Activated CD8-positive, alpha-beta memory T cell treated with anti-CD3 and anti-CD28 coated beads, Interleukin-2, amount 50 U/mL, for 1 hour (primary cell): ENCODE data around the gene ABCA7.
"Not testable (repeated sequence)": the region's sequence is repeated elsewhere in the genome, so short reads cannot be mapped to it uniquely, and the experiment has no call there.

ENCODE experiments used
- DNase-seq: peaks from one replicate; pipeline ENCODE4 v3.0.0-alpha.2; 2020; ENCODE audit errors: extremely low read depth

ABCA7 gene

DNA sequence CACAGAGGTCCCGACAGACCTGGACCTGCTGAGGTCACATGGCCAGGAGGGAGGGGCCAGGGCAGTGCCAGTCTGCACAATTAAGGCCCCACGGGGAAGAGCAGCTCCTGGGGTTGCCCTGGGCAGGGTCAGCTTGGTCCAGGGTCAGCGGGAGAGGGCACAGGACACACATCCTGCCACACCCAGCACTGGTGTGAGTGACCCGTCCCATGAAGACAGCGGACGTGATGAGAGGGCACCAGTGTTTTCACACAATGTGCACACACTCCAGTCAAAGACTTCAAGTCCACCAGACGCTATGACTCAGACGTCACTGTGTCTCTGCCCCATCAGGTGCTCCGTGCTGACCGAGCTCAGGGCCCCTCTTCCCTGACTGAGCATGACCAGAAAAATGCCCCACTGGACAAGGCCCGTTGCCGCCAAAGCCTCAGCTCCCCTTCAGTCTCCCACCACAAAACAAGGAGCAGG lies 23.2 kb upstream of the ABCA7 start:
- no peak for DNase-seq

- DNase-seq, result no peak
Measured at GRCh38 chr19:1017115-1017905, 22.6 kb upstream of the ABCA7 start.

DNA sequence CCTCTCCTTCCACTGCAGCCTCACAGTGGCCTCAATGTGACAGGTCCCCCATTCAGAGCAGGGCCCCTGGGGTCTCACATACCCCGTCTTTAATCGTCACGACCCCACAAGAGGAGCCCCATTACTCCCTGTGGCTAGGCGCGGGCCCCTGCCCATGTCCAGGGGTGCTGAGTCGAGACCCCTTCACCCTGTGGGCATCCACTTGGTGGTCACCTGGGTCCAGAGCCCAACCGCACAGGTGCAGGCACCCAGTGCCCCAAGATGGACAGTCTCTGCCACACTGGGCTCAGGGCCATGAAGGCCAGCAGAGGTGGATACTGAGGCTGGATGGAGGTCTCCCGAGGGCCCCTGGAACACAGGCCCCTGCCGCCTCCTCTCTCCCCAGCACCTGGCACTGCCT lies 22.0 kb upstream of the ABCA7 start:
- no peak for DNase-seq

DNA sequence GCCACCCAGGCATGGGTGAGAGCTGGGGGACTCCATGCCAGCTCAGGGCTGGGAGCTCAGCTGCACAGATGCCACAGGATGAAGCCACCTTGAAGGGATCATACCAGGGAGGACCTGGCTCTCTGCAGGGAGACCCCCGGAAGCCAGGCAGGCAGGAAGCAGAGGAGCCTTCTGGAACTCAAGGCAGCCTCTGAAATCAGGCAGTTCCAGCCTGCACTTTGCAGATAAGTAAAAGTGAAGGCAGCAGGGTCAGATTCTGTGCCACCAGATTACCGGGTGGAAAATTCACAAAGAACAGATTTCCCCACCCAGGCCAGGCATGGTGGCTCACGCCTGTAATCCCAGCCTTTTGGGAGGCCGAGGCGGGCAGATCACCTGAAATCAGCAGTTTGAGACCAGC lies 21.5 kb upstream of the ABCA7 start:
- no peak for DNase-seq

GRCh38 chr19:1018932-1019615 lies 20.8 kb upstream of the ABCA7 start:
- no peak for DNase-seq

GRCh38 chr19:1019616-1019961 lies 20.3 kb upstream of the ABCA7 start:
- DNase-seq, result no peak

- no peak for DNase-seq
Measured at GRCh38 chr19:1019980-1020867, 19.7 kb upstream of the ABCA7 start.

- DNase-seq, result peak; percentile 98
Measured at GRCh38 chr19:1020868-1021425, 19.0 kb upstream of the ABCA7 start, which contains the start of gene TMEM259. TSS of gene TMEM259 (minus strand) at chr19:1021123. CDS start at chr19:1020996, 127 bp downstream.

- DNase-seq, result not testable (repeated sequence)
Measured at GRCh38 chr19:1023883-1024188, 16.1 kb upstream of the ABCA7 start.

GRCh38 chr19:1025080-1025479 lies 14.8 kb upstream of the ABCA7 start:
- DNase-seq, result not testable (repeated sequence)

- no peak for DNase-seq
Measured at GRCh38 chr19:1025960-1026782, 13.7 kb upstream of the ABCA7 start, which contains the start of gene CNN2. TSS of gene CNN2 (plus strand) at chr19:1026608. CDS start at chr19:1026662, 54 bp downstream.

DNA sequence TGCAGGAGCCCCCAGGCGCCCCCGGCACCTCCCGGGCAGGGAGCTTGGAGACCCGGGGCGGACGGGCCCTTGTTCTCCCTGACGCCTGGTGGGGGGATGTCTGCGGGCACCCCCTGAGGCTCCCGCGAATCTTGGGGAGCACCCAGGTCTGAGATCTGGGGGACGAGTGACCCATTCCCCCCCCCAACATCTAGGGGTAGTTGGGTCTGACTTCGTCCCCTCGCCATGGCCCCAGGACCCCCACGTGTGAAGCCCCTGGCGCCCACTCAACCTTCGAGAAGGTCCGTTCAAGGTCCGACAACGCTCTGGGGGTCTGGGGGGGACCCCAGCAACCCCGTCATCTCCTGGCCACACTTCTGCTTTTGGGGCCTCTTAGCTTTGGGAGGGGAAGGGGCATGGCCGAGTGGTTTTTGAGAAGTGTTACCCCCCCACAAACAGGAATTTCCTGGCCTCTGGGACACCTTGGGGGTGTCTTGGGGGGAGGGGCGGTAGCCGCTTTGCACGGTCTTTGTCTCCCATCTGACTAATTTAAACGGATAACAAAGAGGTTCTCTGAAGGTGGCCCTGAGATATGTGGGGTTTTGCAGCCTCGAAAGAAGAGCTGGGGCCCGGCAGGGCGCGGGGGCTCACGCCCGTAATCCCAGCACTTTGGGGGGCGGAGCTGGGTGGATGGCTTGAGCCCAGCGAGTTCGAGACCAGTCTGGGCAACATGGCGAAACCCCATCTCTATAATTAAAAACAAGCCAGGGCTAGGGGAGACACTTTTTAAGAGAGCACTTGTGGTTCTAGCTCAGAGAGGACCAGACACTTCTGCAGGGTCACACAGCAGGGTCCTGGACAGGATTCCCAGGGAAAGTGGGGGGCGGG lies 12.9 kb upstream of the ABCA7 start:
- DNase-seq, result no peak

DNA sequence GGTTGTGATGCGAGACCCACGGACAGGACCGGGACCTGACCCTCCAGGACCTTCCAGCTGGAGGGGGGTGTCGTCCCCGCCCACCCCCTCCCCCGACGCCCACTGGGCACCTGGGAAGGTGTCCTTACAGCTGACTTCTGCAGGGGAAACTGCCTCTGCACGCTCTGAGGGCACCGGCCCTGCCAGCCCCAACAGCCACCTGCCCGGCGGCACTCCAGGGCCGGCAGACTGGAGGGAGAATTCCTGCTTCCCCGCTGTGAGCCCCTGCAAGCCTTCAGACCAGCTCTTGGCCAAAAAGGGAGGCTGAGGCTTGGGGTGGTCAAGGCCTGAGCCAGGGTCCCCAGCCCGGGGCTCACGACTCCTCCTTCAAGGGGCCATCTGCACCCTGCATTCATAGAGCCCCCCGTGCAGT lies 12.3 kb upstream of the ABCA7 start:
- DNase-seq, result no peak

DNA sequence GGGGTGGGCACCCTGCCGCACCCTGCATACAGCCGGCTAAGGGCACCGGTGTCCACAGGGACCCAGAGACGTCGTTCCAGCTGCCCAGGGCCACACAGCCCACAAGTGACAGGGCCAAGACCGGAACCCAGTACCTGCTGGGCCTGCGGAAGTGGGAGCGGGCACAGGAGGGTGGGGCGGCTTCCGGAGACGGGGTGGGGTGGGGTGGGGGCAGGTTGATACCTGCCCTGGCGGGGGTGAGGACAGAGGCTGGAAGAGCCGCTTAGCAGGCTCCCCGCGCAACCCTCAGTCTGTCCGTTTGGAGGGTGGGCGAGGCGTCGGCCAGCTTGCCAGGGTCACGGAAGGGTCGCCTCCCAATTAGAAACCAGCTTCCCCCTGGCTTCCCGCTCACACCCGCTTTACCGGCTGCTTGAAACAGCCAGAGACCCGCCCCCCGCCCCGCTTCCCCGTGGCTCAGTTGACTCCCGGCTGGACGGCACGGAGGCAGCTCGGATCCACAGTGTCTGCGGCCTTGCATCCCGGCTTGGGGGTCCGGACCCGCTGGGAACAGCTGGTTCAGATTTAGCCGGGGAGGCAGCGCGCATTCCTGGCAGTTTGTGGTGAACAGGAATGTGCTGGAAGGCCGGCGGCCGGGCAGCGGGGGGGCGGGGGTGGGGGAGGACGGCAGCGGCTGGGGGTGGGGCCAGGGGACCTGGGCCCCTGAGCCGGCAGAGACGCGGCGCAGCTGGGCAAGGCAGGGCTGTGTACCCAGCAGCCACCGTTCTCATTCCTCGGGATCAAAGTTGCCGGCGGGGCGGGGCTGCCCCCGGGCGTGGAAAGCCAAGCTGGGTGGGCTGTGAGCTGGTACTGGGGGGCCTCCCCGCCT lies 11.6 kb upstream of the ABCA7 start:
- no peak for DNase-seq

DNA sequence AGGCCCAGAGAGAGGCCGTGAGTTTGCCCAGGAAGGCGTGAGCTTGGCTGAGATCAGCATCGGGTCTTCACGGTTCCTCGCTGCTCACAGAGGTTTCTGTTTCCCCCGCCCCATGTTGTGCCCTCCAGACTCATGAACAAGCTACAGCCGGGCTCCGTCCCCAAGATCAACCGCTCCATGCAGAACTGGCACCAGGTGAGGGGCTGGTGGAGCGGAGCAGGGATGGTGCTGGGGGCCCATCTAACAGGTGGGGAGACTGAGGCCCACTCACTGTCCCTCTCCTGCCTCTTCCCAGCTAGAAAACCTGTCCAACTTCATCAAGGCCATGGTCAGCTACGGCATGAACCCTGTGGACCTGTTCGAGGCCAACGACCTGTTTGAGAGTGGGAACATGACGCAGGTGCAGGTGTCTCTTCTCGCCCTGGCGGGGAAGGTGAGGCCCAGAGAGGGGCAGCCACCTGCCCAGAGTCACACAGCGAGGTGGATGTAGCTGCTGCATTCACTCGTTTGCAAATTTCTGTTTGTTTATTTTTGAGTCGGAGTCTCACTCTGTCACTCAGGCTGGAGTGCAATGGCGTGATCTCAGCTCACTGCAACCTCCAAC lies 7.5 kb upstream of the ABCA7 start:
- DNase-seq, result no peak

DNA sequence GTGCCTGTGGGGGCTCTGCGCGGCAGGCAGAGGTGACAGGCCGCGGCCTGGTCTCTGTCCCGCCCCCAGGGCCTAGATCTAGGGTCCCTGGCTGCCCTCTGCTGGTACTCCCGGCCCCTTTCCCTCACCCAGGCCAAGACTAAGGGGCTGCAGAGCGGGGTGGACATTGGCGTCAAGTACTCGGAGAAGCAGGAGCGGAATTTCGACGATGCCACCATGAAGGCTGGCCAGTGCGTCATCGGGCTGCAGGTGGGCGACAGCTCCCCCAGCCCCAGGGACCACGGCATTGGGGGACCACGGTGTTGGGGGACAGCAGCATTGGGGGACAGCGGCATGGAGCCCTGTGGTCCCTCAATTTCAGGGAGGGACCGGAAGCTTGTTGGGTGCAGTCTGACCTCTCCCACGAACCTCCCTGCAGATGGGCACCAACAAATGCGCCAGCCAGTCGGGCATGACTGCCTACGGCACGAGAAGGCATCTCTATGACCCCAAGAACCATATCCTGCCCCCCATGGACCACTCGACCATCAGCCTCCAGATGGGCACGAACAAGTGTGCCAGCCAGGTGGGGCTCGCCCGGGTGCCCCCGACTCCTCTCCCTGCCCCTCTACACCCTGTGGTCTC lies 3.8 kb upstream of the ABCA7 start:
- DNase-seq, result no peak

DNA sequence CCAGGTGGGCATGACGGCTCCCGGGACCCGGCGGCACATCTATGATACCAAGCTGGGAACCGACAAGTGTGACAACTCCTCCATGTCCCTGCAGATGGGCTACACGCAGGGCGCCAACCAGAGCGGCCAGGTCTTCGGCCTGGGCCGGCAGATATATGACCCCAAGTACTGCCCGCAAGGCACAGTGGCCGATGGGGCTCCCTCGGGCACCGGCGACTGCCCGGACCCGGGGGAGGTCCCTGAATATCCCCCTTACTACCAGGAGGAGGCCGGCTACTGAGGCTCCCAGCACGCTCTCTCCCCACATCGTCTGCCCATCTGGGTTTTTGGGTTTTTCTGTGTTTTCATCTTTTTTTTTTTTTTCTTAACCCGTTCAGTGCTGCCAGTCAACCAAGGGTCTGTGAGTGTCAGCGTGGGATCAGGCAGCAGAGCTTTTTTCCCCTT lies 2.3 kb upstream of the ABCA7 start:
- no peak for DNase-seq

GRCh38 chr19:1038978-1039645 lies 795 bp upstream of the ABCA7 start:
- no peak for DNase-seq
